Suprapubic skin (tissue), 3 donors: ENCODE measurements around the gene ABCC8.
A peak's percentile ranks its signal among the peaks of the same experiment; 100 is the strongest.

Experiments used
- CTCF ChIP-seq, 2 donors: fragments of 200-600 bp in 1 of 2; fragments of 450-650 bp in 1 of 2; sonication (generic) in 1 of 2; IDR thresholded peaks; one replicate each; pipeline ENCODE4 v1.5.1; 2016 to 2019; ENCODE audit warnings: antibody characterized with exemption in 2 of 2, mild to moderate bottlenecking in 1 of 2, moderate library complexity in 1 of 2
- POLR2A ChIP-seq, 2 donors: fragments of 450-650 bp; IDR thresholded peaks; one replicate each; pipeline ENCODE4 v1.6.1; 2017; ENCODE audit warnings: antibody characterized with exemption in 2 of 2, mild to moderate bottlenecking in 2 of 2, moderate library complexity in 2 of 2

- TF ChIP-seq CTCF (IDR thresholded peaks at IDR 0.05) = peak in 1 of 2 donors; percentile 31
- TF ChIP-seq POLR2A (IDR thresholded peaks at IDR 0.05) = no peak
Measured at GRCh38 chr11:17405232-17406005, 71.2 kb downstream of the ABCC8 start.
